ENCODE data around the gene FYN.

Gene FYN

GRCh38 chr6:111880181-111880888 is 7.1 kb upstream of the FYN start:
- DNase-seq (ENCODE audit: low spot score), result no peak

- DNase-seq (ENCODE audit: low spot score), result no peak
These were observed 2.5 kb upstream of the FYN start for GRCh38 chr6:111875741-111876140.

- peak; percentile 24 for DNase-seq (ENCODE audit: low spot score)
These were observed 768 bp upstream of the FYN start for GRCh38 chr6:111874025-111874415.

GRCh38 chr6:111872401-111873177 is 663 bp downstream of the FYN start:
- peak; percentile 34 for DNase-seq (ENCODE audit: low spot score)

GRCh38 chr6:111871725-111872400 is 1.4 kb downstream of the FYN start:
- DNase-seq (ENCODE audit: low spot score), result peak; percentile 97

- DNase-seq (ENCODE audit: low spot score), result peak; percentile 59
These were observed 2.0 kb downstream of the FYN start for GRCh38 chr6:111871207-111871606.

GRCh38 chr6:111870742-111871064 is 2.5 kb downstream of the FYN start:
- peak; percentile 60 for DNase-seq (ENCODE audit: low spot score)

GRCh38 chr6:111870051-111870741 is 3.1 kb downstream of the FYN start:
- DNase-seq (ENCODE audit: low spot score), result peak; percentile 15

GRCh38 chr6:111866857-111867256 is 6.4 kb downstream of the FYN start:
- no peak for DNase-seq (ENCODE audit: low spot score)

- no peak for DNase-seq (ENCODE audit: low spot score)
These were observed 7.2 kb downstream of the FYN start for GRCh38 chr6:111865909-111866546.

GRCh38 chr6:111865049-111865585 is 8.1 kb downstream of the FYN start:
- DNase-seq (ENCODE audit: low spot score), result no peak

- no peak for DNase-seq (ENCODE audit: low spot score)
These were observed 8.9 kb downstream of the FYN start for GRCh38 chr6:111864138-111865048.

GRCh38 chr6:111862741-111863140 is 10.5 kb downstream of the FYN start:
- no peak for DNase-seq (ENCODE audit: low spot score)

GRCh38 chr6:111862314-111862713 is 10.9 kb downstream of the FYN start:
- DNase-seq (ENCODE audit: low spot score), result no peak

GRCh38 chr6:111861431-111861885 is 11.8 kb downstream of the FYN start:
- no peak for DNase-seq (ENCODE audit: low spot score)

- peak; percentile 86 for DNase-seq (ENCODE audit: low spot score)
These were observed 14.9 kb downstream of the FYN start for GRCh38 chr6:111858347-111858746.

GRCh38 chr6:111857674-111858337 is 15.4 kb downstream of the FYN start:
- no peak for DNase-seq (ENCODE audit: low spot score)

- no peak for DNase-seq (ENCODE audit: low spot score)
These were observed 17.5 kb downstream of the FYN start for GRCh38 chr6:111855753-111856152.

- DNase-seq (ENCODE audit: low spot score), result no peak
These were observed 18.6 kb downstream of the FYN start for GRCh38 chr6:111854683-111855082.

- DNase-seq (ENCODE audit: low spot score), result no peak
These were observed 20.5 kb downstream of the FYN start for GRCh38 chr6:111852725-111853124.

Data from pons (tissue), 1 donor.